GM10248 (cell line): Measurements from ENCODE around the gene EXD3.

Experiments used
- CTCF ChIA-PET: fragments of 300-600 bp; sonication (Branson Sonifier 250); formaldehyde crosslinking; extraction: SDS; loops from one replicate; lab custom pipeline; 2021; ENCODE audit warnings: antibody characterized with exemption; lab: Yijun Ruan, JAX
- POLR2A ChIA-PET: fragments of 350-650 bp; sonication (Branson Sonifier 250); formaldehyde crosslinking; extraction: SDS; loops from one replicate; lab custom pipeline; 2020; ENCODE audit warnings: antibody characterized with exemption; lab: Yijun Ruan, JAX
- DNase-seq: peaks from one replicate; pipeline ENCODE4 v3.0.0; 2012; ENCODE audit errors: extremely low spot score
- TF ChIP-seq, protein P1 (sequence below): IDR thresholded peaks from 2 replicates; pipeline ENCODE4 v1.5.1; 2012; ENCODE audit warnings: mild to moderate bottlenecking, low read depth; ENCODE audit errors: extremely low read depth, missing control alignments, control extremely low read depth

The EXD3 gene

DNA sequence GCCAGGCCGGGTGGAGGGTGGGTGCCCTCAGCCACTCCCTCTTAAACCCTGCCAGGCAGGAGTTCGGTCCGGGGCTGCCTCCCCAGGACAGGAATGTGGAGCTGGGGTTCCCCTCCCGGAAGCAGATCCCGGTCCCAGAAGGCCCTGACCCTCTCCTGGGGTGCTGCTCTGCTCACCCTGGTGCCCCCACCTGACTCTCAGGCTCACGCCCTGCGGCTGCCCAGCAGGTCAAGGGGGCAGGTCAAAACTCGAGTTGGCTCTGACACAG is 117.2 kb downstream of the EXD3 start:
- POLR2A ChIA-PET: no interaction called here
- TF ChIP-seq, protein P1, sequence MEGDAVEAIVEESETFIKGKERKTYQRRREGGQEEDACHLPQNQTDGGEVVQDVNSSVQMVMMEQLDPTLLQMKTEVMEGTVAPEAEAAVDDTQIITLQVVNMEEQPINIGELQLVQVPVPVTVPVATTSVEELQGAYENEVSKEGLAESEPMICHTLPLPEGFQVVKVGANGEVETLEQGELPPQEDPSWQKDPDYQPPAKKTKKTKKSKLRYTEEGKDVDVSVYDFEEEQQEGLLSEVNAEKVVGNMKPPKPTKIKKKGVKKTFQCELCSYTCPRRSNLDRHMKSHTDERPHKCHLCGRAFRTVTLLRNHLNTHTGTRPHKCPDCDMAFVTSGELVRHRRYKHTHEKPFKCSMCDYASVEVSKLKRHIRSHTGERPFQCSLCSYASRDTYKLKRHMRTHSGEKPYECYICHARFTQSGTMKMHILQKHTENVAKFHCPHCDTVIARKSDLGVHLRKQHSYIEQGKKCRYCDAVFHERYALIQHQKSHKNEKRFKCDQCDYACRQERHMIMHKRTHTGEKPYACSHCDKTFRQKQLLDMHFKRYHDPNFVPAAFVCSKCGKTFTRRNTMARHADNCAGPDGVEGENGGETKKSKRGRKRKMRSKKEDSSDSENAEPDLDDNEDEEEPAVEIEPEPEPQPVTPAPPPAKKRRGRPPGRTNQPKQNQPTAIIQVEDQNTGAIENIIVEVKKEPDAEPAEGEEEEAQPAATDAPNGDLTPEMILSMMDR: no peak
- DNase-seq: no peak
- CTCF ChIA-PET: interaction anchor here (1.5 to 1.6 kb wide), 2 partner anchors 11 to 118 kb away, joined by 3 to 5 read pairs; partner anchors contain the start of genes EXD3 and NOXA1

DNA sequence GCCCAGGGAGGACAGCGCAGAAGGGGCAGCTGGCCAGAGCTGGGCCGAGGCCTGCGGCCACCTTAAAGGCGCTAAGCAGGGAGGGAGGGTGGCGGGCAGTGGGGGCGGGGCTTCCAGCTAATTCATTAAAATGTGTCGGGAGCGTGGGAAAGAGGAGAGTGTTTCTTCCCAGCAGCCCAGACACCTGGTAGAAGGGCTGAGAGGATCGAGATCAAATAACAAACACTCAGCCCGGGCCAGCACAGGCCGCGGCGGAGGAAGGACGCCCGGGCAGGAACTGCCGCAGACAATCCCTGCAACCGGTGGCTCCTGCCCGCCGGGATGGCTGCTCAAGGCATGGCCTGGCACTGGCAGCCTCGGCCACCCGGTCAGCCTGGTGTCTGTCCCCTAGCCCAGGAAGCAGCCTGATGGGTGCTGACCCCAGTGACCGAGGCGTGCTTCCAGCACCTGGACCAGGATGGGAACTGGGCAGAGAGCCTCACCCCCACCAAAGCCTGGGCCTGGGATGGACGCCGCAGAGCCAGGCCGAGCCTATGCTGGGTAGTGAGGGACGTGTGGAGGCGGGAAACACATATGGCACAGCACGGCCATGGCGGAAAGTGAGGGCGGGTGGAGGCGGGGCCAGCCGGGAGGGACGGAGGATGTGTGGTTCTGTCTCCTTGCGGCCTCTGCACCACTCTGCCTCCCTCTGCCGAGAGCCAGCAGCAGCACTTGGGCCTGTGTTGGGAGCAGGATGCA is 117.7 kb downstream of the EXD3 start:
- POLR2A ChIA-PET: no interaction called here
- CTCF ChIA-PET: interaction anchor here (4.0 to 4.1 kb wide), 2 partner anchors 118 to 139 kb away, joined by 19 to 24 read pairs; partner anchors contain the start of genes EXD3 and NOXA1
- no peak for DNase-seq
- TF ChIP-seq, protein P1: no peak

DNA sequence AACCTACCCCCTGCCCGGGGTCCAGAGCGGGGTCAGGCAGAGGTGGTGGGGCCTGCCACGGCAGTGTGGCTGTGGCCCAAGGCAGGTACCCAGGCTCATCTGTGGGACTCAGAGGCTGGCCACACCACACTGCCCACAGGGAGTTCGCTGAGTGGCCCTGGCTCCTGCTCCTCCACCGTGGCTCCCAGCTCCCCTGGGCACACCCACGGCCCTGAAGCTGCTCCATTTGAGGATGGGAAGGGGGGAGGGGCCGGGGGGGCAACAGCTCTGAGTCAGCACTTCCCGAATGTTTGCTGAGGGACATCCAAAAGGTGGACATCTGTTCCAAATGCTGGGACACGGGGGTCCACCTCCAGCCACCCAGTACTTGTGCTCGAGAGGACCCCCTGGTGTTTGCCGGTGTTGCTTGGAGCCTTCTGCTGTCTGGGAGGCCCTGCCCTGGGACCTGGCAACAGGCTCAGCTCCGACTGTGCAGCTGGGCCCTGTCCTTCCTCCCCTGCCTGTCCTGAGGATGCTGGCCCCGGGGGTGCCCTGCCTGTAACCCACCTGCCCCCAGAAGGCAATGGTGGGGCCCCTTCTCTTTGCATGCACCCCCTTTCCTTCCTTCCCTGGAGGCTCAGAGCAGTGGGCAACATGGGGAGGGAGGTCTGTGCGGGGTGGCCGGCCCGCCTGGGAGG is 118.4 kb downstream of the EXD3 start:
- POLR2A ChIA-PET: no interaction called here
- CTCF ChIA-PET: interaction anchor here (3.4 to 4.1 kb wide), 3 partner anchors 9 to 140 kb away, joined by 19 to 24 read pairs (median 21); partner anchors contain the start of genes EXD3 and NOXA1
- no peak for DNase-seq
- TF ChIP-seq, protein P1: peak; percentile 6

DNA sequence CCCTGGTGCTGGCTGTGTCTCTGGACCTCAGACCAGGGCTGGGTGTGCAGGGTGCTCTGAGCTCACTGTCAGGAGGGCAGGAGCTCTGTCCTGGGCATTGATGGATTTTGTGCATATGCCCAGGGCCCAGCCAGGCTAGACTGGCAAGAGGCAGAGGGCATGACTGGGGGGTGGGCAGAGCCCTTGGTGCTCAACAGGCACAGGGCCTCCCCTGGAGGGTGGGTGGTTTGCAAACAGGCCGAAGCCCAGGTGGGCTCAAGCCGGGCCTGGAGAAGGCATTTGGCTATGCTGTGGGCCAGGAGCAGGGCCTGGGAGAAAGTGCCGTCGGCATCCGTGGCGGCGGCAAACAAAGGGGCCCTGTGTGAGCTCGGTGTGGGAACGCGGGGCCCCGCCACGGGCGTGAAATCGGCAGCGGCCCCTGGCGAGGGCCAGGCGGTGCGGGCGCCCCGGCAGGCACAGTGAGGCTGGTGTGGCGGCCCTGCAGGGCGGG is 119.0 kb downstream of the EXD3 start:
- DNase-seq: no peak
- TF ChIP-seq, protein P1: no peak
- CTCF ChIA-PET: interaction anchor here (1.0 to 4.1 kb wide), 5 partner anchors 9 to 140 kb away, joined by 3 to 24 read pairs (median 19); partner anchors contain the start of genes EXD3 and NOXA1
- POLR2A ChIA-PET: no interaction called here

DNA sequence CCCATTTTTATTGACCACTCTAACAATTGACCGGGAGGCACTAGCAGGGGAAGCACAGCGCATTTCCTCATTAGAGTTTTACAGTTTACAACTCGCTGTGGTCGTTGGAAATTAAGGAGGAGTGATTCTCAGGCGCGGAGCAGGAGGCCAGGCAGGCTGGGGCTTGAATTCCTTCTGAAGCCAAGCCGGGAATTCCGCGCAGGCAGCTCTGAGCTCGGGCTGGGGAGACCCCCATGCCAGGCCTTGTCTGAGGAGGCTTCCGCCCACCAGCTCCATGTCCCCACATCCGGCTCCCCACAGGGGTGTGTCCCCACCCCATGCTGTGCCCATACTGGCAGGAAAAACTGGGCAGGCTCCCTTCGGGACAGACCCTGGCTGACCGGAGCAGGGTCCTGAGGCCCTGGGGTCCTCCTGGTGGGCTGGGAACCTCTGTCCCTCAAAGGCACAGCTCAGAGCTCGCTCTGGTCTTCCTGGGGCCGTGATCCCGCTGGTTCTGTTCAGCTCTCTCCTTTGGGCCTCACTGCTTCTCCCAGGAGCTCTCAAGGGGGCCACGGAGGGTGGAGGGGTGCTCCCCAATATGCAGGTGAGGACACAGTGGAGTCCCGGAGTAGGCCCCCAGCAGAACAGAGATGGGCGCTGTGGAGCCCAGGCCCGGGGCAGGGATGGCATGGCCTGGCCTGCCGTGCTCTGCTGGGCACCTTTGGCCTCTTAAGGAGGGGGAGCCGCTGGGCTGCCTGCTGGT is 119.6 kb downstream of the EXD3 start:
- no peak for DNase-seq
- CTCF ChIA-PET: interaction anchor here (1.0 to 4.1 kb wide), 7 partner anchors 10 to 141 kb away, joined by 3 to 24 read pairs (median 11); partner anchors contain the start of genes EXD3, NOXA1 and TOR4A
- POLR2A ChIA-PET: interaction anchor here (1.5 to 2.4 kb wide), 3 partner anchors 13 to 156 kb away, joined by 6 to 11 read pairs (median 7); partner anchors contain the start of gene NSMF
- TF ChIP-seq, protein P1: no peak

DNA sequence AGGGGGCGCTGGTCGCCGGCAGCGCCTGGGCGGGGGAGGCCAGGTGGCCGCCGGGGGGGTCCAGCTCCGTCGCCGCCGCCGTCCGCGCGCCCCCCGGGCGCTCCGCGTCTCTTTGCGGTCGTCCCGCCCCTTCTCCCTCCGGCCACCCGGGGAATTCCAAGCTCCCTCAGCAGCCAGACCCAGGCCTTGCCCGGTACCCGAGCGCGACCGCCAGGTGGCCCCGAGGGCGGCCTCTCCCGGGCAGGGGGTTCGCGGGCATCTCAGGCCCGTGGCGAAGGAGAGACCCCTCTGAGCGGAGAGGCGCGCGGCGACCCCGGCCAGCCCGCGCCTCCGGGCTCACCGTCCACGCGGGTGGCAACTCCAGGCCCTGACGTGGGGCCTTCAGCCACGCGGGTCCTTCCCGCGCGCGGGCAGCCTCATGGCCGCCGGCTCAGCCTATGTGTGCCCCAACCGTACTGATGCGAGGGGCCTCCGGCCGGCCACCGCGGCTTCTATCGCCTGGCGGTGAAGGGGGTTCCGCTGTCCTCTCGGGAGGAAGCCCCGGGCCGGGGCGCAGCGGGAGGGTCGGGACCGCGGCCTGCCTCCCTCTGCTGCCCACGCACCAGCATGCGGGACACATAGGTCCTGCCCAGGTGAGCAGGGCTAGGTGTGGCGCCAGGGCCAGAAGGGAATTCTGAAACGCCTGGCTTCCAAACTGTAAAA is 120.4 kb downstream of the EXD3 start:
- POLR2A ChIA-PET: interaction anchor here (0.5 to 2.4 kb wide), 17 partner anchors 9 to 302 kb away, joined by 3 to 12 read pairs (median 4); partner anchors contain the start of genes EXD3, NOXA1, NSMF and TOR4A
- CTCF ChIA-PET: interaction anchor here (0.7 to 4.1 kb wide), 27 partner anchors 8 to 281 kb away, joined by 3 to 24 read pairs (median 5); partner anchors contain the start of genes EXD3, NOXA1 and TOR4A
- TF ChIP-seq, protein P1: peak; percentile 46
- no peak for DNase-seq
